ENCODE results near the gene EPS8L2. TPM values are rescaled to one million over a fixed set of nuclear protein-coding genes. Genes with fewer than 3 reads are reported as not detected.

The EPS8L2 gene
- total and polyA plus RNA-seq, 10 of the 15 experiments (the other 5 are each of a cell fraction or from before 2014, with no cell fraction given) = 0.76 to 20.0 (median 9.7) TPM

GRCh38 chr11:706957-707816 lies 1.2 kb downstream of the EPS8L2 start (continued):
- no peak for TF ChIP-seq MTA2 (IDR thresholded peaks at IDR 0.05; ENCODE audit: low read depth)
- no peak for TF ChIP-seq FOXM1 (IDR thresholded peaks at IDR 0.05; ENCODE audit: low read depth, low read length)
- no peak for TF ChIP-seq MLLT1 (IDR thresholded peaks at IDR 0.05)
- TF ChIP-seq MXI1 (IDR thresholded peaks at IDR 0.05; ENCODE audit: low read depth, low read length) = no peak
- TF ChIP-seq NBN (IDR thresholded peaks at IDR 0.05) = no peak
- TF ChIP-seq NFXL1 (IDR thresholded peaks at IDR 0.05; ENCODE audit: borderline replicate concordance) = no peak
- TF ChIP-seq GATAD2B (conservative IDR thresholded peaks at IDR 0.05; ENCODE audit: low read depth) = no peak
- TF ChIP-seq POLR2A (IDR thresholded peaks at IDR 0.05; ENCODE audit: low read depth, low read length) = no peak
- TF ChIP-seq, protein P1, sequence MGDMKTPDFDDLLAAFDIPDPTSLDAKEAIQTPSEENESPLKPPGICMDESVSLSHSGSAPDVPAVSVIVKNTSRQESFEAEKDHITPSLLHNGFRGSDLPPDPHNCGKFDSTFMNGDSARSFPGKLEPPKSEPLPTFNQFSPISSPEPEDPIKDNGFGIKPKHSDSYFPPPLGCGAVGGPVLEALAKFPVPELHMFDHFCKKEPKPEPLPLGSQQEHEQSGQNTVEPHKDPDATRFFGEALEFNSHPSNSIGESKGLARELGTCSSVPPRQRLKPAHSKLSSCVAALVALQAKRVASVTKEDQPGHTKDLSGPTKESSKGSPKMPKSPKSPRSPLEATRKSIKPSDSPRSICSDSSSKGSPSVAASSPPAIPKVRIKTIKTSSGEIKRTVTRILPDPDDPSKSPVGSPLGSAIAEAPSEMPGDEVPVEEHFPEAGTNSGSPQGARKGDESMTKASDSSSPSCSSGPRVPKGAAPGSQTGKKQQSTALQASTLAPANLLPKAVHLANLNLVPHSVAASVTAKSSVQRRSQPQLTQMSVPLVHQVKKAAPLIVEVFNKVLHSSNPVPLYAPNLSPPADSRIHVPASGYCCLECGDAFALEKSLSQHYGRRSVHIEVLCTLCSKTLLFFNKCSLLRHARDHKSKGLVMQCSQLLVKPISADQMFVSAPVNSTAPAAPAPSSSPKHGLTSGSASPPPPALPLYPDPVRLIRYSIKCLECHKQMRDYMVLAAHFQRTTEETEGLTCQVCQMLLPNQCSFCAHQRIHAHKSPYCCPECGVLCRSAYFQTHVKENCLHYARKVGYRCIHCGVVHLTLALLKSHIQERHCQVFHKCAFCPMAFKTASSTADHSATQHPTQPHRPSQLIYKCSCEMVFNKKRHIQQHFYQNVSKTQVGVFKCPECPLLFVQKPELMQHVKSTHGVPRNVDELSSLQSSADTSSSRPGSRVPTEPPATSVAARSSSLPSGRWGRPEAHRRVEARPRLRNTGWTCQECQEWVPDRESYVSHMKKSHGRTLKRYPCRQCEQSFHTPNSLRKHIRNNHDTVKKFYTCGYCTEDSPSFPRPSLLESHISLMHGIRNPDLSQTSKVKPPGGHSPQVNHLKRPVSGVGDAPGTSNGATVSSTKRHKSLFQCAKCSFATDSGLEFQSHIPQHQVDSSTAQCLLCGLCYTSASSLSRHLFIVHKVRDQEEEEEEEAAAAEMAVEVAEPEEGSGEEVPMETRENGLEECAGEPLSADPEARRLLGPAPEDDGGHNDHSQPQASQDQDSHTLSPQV (IDR thresholded peaks at IDR 0.05) = no peak
- no peak for TF ChIP-seq CEBPB (IDR thresholded peaks at IDR 0.05; ENCODE audit: borderline replicate concordance in 1 of 2, low read depth in 2 of 2, low read length in 2 of 2)

All from GM12878 (cell line).